Fibroblast of skin of back (primary cell): ENCODE data around the gene SHISA7.
"Not testable (repeated sequence)": the region's sequence is repeated elsewhere in the genome, so short reads cannot be mapped to it uniquely, and the experiment has no call there.

Experiments used
- DNase-seq: peaks from one replicate; pipeline ENCODE4 v3.0.0-alpha.2; 2013

Gene SHISA7

DNA sequence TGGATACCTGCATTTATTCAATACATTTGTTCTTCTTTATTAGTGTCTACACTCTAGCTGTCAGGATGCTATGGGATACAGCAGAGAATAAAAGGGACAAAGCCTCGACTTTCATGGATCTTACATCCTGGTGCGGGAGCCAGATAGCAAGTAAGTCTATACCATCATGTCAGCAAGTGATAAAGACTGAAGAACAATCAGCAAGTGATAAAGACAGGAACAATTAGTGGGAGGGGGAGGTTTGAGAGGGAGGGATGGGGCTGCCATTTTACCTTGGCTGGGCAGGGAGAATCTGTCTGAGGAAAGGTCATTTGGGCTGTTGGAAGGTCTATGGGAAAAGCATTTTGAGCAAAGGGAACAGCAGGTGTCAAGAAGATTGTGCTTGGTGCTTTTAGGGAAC is 32.9 kb downstream of the SHISA7 start:
- no peak for DNase-seq

DNA sequence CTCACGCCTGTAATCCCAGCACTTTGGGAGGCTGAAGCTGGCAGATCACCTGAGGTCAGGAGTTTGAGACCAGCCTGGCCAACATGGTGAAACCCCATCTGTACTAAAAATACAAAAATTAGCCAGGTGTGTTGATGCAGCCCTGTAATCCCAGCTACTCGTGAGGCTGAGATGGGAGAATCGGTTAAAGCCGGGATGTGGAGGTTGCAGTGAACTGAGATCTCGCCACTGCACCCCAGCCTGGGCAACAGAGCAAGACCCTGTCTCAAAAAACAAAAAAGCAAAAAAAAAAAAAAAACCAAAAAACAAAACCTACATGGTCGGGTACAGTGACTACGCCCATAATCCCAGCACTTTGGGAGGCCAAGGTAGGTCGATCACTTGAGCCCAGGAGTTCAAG is 33.9 kb downstream of the SHISA7 start:
- DNase-seq = not testable (repeated sequence)

DNA sequence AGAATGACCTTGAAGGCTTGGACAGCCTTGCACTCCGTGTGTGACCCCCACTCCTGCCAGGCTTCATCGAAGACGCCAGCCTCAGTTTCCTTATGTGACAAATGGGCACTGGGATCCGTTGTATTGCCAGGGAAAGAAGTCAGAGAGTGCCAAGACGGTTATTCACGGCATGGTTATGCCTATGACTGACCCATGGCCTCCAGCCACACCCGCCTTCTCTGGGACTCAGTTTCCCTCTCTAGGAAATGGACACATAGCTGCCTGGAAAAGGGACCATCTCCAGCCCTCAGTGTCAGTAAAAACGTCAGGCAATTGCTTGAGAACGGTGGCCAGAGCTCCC is 34.6 kb downstream of the SHISA7 start:
- DNase-seq = no peak

DNA sequence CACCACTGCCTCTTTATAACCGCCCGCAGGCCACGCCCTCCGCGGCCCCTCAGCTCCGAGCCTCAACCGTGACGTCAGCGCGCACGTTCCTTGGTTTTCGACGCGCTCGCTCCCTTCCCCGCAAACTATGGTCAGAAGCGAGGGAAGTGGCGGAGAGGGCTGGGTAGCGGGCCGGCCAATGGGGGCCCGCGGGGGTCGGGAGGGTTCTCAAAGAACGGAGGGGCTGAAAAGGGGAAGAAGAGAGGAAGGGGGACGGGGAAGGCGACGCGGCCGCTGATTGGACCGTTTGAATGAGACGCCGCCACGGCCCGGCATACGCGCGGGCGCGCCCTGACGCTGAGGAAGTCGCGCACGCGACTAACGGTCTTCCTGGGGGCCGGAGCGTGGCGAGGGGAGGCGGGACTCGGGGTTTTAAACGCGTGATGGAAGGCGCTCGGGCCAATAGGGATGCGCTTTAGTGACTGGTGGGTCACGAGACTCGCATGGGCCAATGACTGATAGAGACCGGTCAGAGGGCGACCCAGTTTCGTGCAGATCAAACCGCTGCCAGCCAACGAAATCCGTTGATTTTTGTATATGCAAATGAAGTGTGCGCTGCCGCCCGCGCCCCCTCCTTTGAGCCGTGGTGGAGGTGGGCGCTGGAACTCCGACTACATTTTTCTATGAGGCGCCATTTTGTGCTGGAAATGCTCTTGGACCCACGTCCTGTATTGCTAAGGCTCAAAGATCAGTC is 35.1 kb downstream of the SHISA7 start:
- DNase-seq = peak; percentile 100

DNA sequence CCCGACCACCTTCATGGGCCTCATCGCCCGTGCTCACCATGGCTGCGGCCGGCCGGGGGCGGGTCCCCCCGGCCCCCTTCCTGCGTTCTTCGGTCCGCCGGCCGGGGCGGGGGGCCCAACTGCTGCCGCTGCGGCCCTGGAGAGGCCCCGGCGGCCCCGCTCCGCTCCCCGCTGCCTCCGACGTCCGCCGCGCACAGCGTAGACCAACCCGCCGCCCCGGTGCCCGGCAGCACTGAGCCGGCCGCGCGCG is 35.6 kb downstream of the SHISA7 start, which contains the start of gene UBE2S:
TSS of gene UBE2S (minus strand) at position 239 of the 250 bp plus-strand sequence. CDS start at position 40, 199 bp downstream.
- not testable (repeated sequence) for DNase-seq

DNA sequence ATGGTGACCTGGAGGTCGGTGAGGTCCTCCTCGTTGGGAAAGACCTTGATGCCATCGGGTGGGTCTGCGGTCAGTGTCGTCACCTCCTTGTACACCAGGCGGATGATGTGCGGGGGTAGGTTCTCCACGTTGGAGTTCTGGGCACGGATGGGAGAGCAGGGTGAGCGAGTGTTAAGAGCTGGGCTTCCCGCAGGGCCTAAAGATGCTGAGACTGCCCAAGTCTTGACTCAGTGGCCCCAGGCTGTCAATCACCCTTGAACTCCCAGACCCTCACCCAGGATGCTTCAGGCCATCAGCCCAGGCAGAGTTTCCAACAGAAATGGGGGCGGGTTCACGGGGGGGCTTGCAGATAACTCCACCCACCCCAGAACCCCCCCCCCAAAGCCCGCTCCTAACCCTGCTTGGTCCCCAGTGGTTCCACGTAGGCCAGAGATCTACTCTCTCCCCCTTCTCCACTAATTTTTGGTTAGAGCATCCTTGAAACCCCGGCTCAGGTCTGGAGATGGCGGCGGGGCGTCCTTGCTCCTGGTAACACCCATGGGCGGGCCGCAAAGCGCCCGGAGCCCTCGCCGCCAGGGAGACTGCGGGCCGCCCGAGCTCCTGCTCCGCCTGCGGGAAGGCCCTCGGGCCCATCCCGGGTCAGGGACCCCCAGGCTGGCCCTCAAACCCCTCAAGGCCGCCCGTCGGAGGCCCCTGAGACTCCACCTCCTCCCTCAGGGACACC is 36.1 kb downstream of the SHISA7 start:
- DNase-seq = no peak

DNA sequence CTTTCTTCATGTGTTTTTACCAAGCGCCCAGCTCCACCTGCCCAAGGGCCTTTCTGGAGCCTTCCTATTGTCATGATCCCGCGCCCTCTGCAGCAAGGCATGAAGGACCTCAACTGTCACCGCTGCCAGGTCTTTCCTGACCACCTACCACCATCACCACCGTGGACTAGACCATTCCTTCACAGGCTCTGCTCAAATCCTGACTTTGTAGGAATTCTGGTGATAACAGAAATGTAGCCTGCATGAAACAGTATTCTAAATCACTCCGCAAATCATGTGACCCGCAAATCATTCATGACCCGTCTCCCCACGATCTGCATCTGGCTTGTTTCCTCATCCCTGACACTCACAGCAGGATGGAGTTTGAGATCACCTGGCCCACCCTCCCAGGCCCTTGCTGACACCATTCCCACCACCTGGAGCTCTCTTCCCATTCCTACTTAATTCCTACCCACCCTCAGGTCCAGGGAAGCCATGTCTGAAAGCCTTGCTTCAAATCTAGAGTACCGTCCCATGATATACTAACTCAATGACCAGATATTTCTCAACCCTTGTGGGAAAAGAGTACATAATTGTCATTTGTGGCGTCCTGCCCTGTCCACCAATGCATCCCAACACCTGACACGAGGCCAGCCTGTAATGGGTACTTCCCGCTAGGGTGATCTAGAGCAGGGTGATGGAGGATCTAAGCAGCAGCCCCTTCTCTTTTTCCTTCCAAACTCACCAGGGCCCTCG is 36.8 kb downstream of the SHISA7 start:
- no peak for DNase-seq

DNA sequence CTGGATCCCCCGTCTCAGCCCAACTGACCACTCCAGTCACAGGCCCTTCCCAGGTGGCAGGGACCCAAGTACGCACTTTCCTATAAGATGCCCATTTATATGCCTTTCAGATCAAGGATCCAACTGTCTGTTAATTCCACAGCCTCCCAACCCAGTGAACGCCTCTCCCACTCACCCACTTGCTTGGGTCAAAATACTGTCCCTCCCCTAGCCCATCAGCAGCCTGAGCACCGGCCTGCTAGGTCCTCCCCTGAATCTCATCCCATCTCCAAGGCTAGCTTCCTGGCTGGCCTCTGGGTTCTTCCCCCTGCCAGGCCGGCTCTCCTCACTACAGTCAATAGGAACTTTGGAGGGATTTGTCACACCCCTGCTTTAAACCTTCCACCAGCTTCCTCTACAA is 37.5 kb downstream of the SHISA7 start:
- DNase-seq = no peak

DNA sequence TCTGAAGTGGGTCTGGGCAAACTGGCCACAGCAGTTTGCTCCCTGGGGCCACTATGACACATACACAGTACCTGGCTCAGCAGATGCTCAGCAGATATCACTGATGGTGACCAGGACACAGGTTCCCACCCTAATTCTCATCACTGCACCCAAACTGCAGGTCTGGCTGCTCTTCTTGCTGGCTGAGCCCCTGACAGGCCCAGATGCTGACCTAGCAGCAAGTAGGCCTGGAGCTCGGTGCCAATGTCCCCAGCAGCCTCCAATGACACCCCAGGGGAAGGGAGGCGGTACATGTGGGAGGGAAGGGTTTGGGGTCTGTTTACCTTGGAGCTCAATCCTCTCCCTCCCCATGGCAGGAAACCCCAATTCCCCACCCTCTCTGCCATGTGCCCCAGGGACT is 40.6 kb downstream of the SHISA7 start:
- DNase-seq = no peak

DNA sequence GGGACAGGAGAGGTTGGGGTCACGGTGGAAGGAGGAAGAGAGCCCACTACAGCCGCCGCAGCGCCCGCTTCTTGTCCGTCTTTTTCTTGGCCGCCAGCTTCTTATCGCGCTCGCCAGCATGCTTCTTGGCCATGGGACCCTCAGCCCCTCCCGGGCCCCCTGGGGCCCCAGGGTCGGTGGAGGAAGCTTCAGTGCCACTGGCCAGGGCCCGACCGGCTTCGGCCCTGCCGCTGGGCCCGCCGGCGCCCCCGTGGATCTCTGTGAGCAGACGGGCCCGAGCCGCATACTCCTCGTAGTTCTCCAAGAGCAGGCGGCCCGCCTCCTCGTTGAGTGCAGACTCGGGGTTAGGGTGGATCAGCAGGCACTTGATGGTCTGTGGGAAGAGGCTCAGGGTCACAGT is 41.7 kb downstream of the SHISA7 start:
- not testable (repeated sequence) for DNase-seq

DNA sequence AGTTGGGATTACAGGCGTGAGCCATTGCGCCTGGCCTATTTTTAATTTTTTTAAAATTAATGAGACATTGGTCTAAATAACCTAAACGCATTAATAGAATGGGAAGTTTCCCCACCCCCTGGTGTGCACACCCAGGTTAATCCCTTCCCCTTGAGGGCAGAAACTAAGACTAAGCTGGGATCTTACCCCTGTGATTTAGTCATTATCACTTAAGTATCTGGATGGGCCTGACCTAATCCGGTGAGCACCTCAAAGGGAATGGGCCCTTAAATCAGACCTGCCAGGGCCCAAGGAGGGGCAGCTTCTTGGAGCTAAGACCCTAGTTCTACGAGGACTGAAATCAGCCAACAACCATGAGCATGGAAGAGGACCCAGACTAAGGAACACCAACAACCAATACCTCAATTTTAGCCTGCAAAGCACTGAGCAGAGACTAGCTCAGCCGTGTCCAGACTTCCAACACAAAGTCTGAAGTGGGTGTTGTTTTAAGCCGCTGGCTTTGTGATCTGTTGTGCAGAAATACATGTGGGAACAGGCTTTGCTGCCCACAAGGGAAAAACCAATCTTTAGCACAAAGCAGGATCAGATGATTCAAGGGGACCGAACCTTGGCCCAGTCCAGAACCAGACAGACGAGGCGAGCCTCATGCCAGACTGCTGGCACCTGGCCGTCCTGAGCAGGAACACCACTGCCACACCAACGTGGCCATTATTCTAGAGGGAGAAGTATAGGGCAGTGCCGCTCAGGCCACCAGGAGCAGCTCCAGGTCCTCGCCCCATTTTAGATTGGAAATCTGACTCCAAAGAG is 42.6 kb downstream of the SHISA7 start:
- no peak for DNase-seq

DNA sequence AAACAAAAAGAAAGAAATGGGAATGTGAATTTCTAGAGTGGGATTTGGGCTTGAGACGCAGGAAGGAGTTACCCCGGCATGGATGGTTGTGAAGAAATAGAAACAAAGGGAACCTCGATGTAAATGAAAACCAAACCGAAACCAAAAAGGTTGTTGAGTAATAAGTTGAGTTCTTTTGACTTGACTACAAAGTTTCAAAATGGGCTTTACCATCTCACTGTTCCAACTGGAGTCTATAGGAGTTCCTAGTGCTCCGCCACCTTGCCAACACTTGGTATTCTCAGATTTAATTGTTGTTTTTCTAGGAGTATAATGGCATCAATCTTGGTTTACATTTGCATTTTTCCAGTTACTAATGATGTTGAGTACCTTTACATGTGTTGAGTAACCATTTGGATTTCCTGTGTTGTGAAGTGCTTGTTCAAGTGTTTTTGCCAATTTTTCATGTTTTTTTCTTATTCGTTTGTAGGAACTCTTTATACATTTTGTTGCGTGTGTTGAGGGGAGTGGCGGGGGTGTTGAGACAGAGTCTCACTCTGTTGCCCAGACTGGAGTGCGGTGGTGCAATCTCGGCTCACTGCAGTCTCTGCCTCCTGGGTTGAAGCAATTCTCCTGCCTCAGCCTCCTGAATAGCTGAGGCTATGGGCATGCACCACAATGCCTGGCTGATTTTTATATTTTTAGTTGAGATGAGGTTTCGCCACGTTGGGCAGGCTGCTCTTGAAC is 44.7 kb downstream of the SHISA7 start:
- DNase-seq = no peak

DNA sequence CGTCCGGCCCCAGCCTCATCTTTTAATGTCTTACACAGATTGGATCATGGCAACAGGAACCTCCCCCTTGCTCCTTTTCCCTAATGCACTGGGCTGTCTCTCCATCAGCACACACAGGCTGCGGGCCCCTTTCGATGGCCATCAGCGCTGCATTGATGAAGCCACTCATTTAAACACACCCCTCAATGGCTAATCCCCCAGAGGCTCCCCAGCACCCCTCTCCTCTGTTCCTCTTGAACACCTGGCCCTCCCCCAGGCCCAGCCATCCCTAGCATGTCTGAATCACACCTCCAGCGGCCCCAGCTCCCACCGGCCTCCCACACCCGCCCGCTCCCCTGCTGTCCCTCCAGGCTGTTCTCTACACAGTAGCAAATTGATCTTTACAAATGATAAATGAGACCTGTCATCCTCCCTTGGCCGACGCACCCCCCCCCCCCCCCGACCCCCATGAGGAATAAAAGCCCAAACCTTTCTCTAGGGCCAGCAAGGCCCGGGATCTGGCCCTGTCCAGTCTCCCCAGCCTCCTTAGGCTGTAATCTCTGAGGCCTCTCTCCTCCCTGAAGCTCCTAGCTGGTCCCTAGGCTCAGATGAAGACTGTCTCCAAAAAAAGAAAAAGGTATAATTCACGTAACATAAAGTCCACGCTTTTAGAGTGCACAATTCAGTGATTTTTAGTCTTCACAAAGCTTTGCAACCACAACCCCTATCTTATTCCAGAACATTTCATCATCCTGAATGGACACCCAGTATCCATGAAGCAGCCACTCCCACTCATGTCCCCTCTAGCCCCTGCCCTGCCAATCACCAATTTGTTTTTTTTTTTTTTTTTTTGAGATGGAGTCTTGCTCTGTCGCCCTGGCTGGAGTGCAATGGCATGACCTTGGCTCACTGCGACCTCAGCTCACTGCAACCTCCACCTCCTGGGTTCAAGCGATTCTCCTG is 50.0 kb downstream of the SHISA7 start:
- DNase-seq = no peak

DNA sequence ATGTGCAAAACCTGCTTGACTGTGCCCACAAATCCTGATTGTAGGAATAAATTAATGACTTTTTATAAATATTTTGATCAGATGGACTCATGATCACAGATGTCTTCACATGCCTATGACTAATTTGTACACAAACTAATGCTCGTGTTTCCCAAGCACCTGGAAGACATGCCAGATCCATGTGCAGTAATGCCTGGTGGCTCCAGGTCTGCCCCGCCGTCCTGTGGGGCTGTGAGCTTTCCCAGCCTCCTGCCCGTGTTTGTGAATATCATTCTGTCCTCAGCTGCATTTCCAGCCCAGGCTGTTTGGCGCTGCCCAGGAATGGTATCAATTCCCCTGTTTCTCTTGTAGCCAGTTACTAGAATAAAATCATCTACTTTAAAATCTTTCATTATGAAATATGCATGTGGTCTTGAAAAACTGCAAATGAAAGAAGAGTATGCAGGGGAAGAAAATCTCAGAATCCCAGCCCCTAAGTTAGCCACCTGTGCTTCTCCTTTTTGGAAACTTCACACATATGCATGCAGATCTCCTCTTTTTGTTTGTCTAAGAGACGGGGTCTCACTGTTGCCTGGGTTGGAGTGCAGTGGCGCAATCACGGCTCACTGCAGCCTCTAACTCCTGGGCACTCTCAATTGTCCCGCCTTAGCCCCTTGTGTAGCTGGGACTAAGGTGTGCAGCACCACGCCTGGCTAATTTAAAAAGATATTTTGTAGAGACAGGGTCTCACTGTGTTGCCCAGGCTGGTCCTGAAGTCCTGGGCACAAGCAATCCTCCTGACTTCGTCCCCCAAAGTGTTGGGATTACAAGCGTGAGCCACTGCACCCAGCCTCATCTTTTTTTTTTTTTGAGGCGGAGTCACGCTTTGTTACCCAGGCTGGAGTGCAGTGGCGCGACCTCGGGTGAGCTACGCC is 51.1 kb downstream of the SHISA7 start:
- no peak for DNase-seq

DNA sequence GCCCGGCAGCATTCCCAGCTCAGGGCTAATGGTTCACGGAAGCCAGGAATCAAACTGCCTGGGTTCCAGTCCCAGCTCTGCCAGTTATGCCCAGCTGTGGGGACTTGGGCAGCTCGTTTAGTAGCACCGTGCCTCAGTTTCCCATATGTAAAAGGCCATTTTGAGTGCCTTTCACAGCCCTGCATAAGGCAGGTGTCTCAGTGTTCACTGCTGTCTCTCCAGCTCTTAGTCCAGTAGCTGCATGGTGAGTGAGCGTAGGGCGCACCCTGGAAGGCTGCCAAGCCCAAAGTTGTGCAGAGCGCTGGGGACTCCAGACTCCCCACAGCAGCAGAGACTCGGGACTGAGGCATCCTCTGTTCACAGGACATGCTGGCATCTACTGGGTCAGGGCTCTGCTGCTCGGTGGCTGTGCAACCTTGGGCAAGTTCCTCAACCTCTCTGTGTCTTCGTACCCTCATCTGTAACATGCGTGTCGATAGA is 51.9 kb downstream of the SHISA7 start:
- DNase-seq = no peak

DNA sequence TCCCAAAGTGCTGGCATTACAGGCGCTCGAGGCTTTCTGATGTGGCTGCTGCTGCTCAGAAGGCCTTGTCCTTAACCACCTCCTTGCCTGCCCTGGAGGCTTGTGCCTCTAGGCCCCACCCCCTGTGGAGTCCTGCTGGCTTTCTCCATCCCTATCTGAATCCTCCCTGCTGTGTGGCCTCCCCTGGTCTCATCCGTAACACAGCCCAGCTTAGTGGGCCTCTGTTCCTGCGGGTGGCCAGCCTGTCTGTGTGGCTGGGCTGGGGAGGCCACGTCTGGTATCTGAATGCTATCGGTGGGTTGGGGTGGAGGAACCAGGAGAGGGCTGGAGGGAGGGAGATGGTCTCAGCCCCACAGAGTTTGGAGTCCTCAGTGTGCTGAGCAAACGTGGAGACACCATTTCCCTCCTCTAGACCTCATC is 52.6 kb downstream of the SHISA7 start:
- no peak for DNase-seq

DNA sequence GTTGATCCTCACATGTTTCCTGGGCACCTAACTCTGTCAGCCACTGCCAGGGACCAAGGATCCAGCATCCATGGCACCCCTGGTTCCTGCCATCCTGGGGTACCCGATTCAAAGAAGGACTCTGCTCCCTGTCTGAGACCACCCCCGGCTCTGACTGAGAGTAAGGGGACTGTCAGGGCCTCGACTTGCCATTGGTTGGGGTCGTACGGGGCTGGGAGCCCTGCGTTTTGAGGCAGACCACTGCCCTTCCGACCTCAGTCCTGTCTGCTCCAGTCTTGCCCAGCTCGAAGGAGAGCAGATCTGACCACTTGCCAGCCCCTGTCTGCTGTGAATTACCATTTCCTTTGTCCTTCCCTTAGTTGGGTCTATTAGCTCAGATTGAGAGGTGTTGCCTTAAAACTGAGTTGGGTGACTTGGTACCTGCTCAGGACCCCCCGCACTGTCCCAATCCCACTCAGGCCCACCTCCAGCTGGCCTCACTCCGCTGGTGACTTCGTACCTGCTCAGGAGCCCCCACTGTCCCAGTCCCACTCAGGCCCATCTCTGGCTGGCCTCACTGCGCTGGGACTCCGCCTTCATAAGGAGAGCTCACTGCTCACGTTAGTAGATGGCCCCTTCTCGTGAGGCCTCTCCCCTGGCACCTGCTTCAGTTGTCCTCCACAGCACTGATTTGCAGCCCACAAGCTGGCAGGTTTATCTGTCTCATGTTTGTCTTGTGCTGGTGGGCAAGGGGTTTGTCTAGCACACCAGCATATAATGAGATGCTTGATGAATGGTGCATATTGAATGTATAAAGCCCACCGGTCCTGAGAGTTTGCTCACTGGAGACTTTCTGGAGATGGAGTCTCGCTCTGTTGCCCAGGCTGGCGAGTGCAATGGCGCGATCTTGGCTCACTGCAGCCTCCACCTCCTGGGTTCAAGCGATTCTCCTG is 53.4 kb downstream of the SHISA7 start:
- no peak for DNase-seq

DNA sequence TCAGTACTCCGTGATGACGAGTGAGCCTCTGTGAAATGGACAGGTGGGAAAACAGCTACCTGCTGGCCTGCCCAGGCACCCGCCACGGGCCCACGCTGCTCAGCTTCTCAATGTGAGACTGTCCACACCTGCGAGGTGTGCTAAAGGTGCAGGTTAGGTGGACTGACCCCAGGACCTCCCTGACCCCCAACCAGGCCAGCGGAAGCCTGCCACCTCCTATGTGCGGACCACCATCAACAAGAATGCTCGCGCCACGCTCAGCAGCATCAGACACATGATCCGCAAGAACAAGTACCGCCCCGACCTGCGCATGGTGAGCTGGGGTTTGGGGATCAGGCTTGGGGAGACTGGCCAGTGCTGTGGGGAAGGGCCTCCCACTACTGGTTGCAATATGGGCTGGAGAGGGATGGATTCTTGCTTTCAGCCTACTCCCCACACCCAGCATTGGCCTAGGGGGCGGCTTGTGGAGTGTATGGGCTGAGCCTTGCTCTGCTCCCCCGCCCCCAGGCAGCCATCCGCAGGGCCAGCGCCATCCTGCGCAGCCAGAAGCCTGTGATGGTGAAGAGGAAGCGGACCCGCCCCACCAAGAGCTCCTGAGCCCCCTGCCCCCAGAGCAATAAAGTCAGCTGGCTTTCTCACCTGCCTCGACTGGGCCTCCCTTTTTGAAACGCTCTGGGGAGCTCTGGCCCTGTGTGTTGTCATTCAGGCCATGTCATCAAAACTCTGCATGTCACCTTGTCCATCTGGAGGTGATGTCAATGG is 55.2 kb downstream of the SHISA7 start:
- DNase-seq = no peak
